Activated T-cell treated with anti-CD3 and anti-CD28 coated beads for 24 hours (primary cell): ENCODE measurements around the gene RRM1.
A peak's percentile ranks its signal among the peaks of the same experiment; 100 is the strongest.

Experiments
- DNase-seq: peaks from one replicate; pipeline ENCODE4 v3.0.0-alpha.2; 2020; ENCODE audit warnings: low read depth

RRM1 gene

DNA sequence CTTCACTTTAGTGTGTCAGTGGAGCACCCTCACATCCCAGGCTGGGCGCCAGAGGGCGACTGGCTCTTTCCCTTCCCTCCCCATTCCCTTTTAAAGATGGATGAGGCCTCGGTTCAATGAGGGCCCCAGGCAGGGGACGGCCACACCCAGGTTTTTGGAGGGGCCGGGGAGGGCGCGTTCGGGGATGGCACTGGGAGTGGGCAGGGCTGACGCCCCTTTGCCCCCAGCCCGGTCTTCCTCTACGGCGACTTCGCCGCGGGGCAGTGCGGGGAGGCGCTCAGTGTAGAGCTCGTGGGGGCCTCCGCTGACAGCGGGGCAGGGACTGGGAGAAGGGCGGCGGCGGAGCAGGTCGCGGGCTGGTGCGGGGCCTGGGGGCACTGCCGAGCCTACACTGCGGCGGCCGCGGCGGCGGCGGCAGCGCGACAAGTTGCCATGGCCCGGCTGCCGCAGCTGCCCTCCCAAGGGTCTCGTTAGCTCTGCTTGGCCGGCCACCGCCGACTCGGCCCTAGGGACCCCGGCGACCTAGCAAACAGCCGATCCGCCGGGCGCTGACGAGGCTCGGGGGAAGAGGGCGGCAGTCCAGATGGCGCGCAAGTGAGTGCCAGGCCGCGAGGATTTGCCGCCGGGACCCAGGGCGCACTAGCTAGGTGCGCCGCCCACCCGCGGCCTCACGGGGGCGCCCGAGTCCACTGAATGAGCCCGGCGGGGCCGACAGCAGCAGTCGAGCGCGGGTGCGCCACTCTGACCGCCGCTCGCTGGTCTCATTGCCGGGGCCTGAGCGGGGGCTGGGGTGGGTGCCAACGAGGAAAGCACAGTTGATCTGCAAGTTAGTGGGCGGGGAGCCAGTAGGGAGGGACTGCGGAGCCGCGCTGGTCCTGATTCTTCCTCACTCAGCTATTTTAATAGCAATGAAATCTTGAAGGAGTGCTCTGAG is 92.7 kb downstream of the RRM1 start:
- peak; percentile 78 for DNase-seq
